Keratinocyte (primary cell): Measurements from ENCODE around the gene HCFC1.

Source experiments
- CTCF ChIP-seq, 3 experiments: IDR thresholded peaks in 1 of 3; conservative IDR thresholded peaks in 1 of 3; optimal IDR thresholded peaks in 1 of 3; 2 replicates in 2 of 3; 3 replicates in 1 of 3; pipeline versions ENCODE3 to v1.5.1; 2011; ENCODE audit warnings: low read length in 3 of 3, mild to moderate bottlenecking in 3 of 3, moderate library complexity in 2 of 3, control low read depth in 1 of 3, inconsistent platforms in 1 of 3; ENCODE audit not compliant: insufficient read depth in 2 of 3; ENCODE audit errors: extremely low read depth in 1 of 3
- EZH2 ChIP-seq: IDR thresholded peaks from one replicate; pipeline ENCODE4 v1.6.1; 2012; ENCODE audit warnings: inconsistent platforms, mild to moderate bottlenecking, low read length, moderate library complexity

DNA sequence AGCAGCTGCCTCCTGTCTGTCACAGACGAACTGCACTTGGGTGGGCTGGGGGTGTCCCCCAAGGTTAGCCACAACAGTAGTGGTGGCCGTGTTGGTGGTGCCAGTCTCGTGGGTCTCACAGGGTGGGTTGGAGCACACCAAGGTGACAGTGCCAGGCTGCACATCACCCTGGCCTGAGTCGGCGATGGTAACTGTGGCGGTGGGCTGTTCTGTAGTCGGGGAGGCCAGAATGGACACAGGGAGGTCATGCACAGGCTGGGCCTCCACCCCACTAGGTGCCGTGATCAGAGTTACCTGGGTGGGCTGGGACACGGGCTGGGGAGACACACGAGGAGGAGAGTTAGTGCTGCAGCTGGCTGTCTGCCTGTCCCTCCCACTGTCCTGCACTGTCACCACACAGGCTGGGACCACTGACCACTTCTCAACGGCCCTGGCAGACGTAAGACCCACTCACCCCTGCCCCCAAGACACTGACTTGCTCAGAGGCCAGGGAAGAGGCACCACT is 16.3 kb downstream of the HCFC1 start:
- TF ChIP-seq CTCF (optimal IDR thresholded peaks at IDR 0.05 in 1 of 3, IDR thresholded peaks at IDR 0.05 in 1 of 3, conservative IDR thresholded peaks at IDR 0.05 in 1 of 3; ENCODE audit: extremely low read depth in 1 of 3, insufficient read depth in 2 of 3, low read length in 3 of 3) (no peak), EZH2 (no peak)
